GM23338 (cell line): ENCODE data around the gene RARG. TPM values are rescaled to one million over a fixed set of nuclear protein-coding genes. Genes with fewer than 3 reads are reported as not detected.

ENCODE experiments used
- ATAC-seq: fragments of 200-7000 bp; cut with Tn5 transposase; 3 replicates; pipeline ENCODE4 v1.9.1; 2020
- DNase-seq: peaks from one replicate; pipeline ENCODE4 v3.0.0-alpha.2; 2015; ENCODE audit warnings: low spot score
- H2AFZ ChIP-seq: fragments of 200-600 bp; sonication (generic); 2 replicates; pipeline ENCODE4 v1.8.0; 2016; ENCODE audit warnings: antibody characterized with exemption, mild to moderate bottlenecking, moderate library complexity
- H3F3A ChIP-seq: fragments of 200-600 bp; sonication (generic); replicated peaks from 2 replicates; pipeline ENCODE4 v1.8.0; 2017; ENCODE audit warnings: antibody characterized with exemption, mixed run types, low read depth
- H3K27ac ChIP-seq: fragments of 200-600 bp; sonication (generic); 2 replicates; pipeline ENCODE4 v1.6.1; 2016; ENCODE audit warnings: low read depth
- H3K27me3 ChIP-seq: fragments of 200-600 bp; sonication (generic); 2 replicates; pipeline ENCODE4 v1.8.0; 2016; ENCODE audit warnings: mild to moderate bottlenecking, mixed run types, moderate library complexity; ENCODE audit not compliant: insufficient read depth
- H3K36me3 ChIP-seq: fragments of 200-600 bp; sonication (generic); 2 replicates; pipeline ENCODE4 v1.8.0; 2016; ENCODE audit warnings: mild to moderate bottlenecking; ENCODE audit not compliant: insufficient read depth
- H3K4me1 ChIP-seq: fragments of 200-600 bp; sonication (generic); 2 replicates; pipeline ENCODE4 v1.8.0; 2016; ENCODE audit warnings: mild to moderate bottlenecking, moderate library complexity; ENCODE audit not compliant: insufficient read depth
- H3K4me2 ChIP-seq: fragments of 200-600 bp; sonication (generic); 2 replicates; pipeline ENCODE4 v1.7.1; 2017; ENCODE audit warnings: mixed run types
- H3K4me3 ChIP-seq: fragments of 200-600 bp; sonication (generic); 2 replicates; pipeline ENCODE4 v1.6.1; 2016; ENCODE audit warnings: mixed run types
- H3K79me2 ChIP-seq: fragments of 200-600 bp; sonication (generic); replicated peaks from 2 replicates; pipeline ENCODE4 v1.8.0; 2017; ENCODE audit warnings: mild to moderate bottlenecking; ENCODE audit not compliant: insufficient read depth
- H3K9me2 ChIP-seq: fragments of 200-600 bp; sonication (generic); 2 replicates; pipeline ENCODE4 v1.8.0; 2017; ENCODE audit not compliant: insufficient read depth
- H4K20me1 ChIP-seq: fragments of 200-600 bp; sonication (generic); replicated peaks from 2 replicates; pipeline ENCODE4 v1.8.0; 2017; ENCODE audit warnings: mild to moderate bottlenecking; ENCODE audit not compliant: insufficient read depth
- H3K27ac Mint-ChIP-seq: 2 replicates; pipeline ENCODE4 v1.8.0; 2020; ENCODE audit warnings: inconsistent platforms, mild to moderate bottlenecking, moderate library complexity, mixed read lengths
- H3K27me3 Mint-ChIP-seq: 3 replicates; pipeline ENCODE4 v1.8.0; 2022; ENCODE audit warnings: low read depth, mild to moderate bottlenecking, moderate library complexity, mixed read lengths, inconsistent platforms; ENCODE audit not compliant: insufficient read depth, poor library complexity
- H3K36me3 Mint-ChIP-seq: 3 replicates; pipeline ENCODE4 v1.8.0; 2021; ENCODE audit warnings: low read depth, mild to moderate bottlenecking, inconsistent platforms, moderate library complexity, mixed read lengths
- H3K4me1 Mint-ChIP-seq: 3 replicates; pipeline ENCODE4 v1.8.0; 2020; ENCODE audit warnings: mild to moderate bottlenecking, inconsistent platforms, mixed read lengths
- H3K4me3 Mint-ChIP-seq: 3 replicates; pipeline ENCODE4 v1.8.0; 2021; ENCODE audit warnings: moderate library complexity, mild to moderate bottlenecking, inconsistent platforms, mixed read lengths
- H3K9me3 Mint-ChIP-seq: 3 replicates; pipeline ENCODE4 v1.8.0; 2020; ENCODE audit warnings: moderate library complexity, mild to moderate bottlenecking, inconsistent platforms, mixed read lengths
- CREB1 ChIP-seq: fragments of 250-450 bp; sonication (Bioruptor Pico); IDR thresholded peaks from 2 replicates; pipeline ENCODE4 v1.5.0; 2020; ENCODE audit warnings: low read depth, mild to moderate bottlenecking, moderate library complexity
- CTCF ChIP-seq, 2 experiments: fragments of 200-600 bp in 1 of 2; sonication (generic) in 1 of 2; conservative IDR thresholded peaks; 2 replicates each; pipeline versions ENCODE4 v1.5.1 to v1.6.1; 2016 to 2017; ENCODE audit warnings: antibody characterized with exemption in 2 of 2, low read depth in 2 of 2, mild to moderate bottlenecking in 2 of 2, moderate library complexity in 1 of 2
- ETS1 ChIP-seq: IDR thresholded peaks from 2 replicates; pipeline ENCODE4 v1.6.1; 2016; ENCODE audit warnings: antibody characterized with exemption
- NANOG ChIP-seq: IDR thresholded peaks from 2 replicates; pipeline ENCODE4 v1.6.1; 2016; ENCODE audit warnings: antibody characterized with exemption, borderline replicate concordance
- POLR2AphosphoS5 ChIP-seq: IDR thresholded peaks from 2 replicates; pipeline ENCODE4 v1.6.1; 2016; ENCODE audit warnings: antibody characterized with exemption, low read depth
- REST ChIP-seq: IDR thresholded peaks from one replicate; pipeline ENCODE4 v1.6.1; 2018; ENCODE audit warnings: antibody characterized with exemption; ENCODE audit not compliant: unreplicated experiment
- STAT1 ChIP-seq: IDR thresholded peaks from one replicate; pipeline ENCODE4 v1.6.1; 2016; ENCODE audit warnings: antibody characterized with exemption; ENCODE audit not compliant: unreplicated experiment
- ZNF114 ChIP-seq: fragments of 250-450 bp; sonication (Bioruptor Pico); IDR thresholded peaks from 2 replicates; pipeline ENCODE4 v1.5.0; 2020; ENCODE audit warnings: mild to moderate bottlenecking, moderate library complexity
- ZNF331 ChIP-seq: fragments of 250-450 bp; sonication (Bioruptor Pico); IDR thresholded peaks from 2 replicates; pipeline ENCODE4 v1.5.0; 2020; ENCODE audit warnings: low read depth, mild to moderate bottlenecking, moderate library complexity
- polyA plus RNA-seq: library from polyadenylated mRNA; unstranded; fragments of >200 nt; fragmentation: Nextera tagmentation; extraction: Ambion mirVana; gene quantifications from 2 replicates; pipeline ENCODE4 v1.2.1, GENCODE V29; 2016
- total RNA-seq: library from RNA; depleted of rRNA; stranded (reverse); fragments of >200 nt; shearing (Covaris generic); gene quantifications from 2 replicates; pipeline ENCODE4 v1.2.3, GENCODE V29; 2014

RARG gene
- total and polyA plus RNA-seq, 2 experiments from 2014 or later = 18.5 to 50.2 TPM

- peak overlapping the region; percentile 62; the same call in 1 of the 2 replicates for H3K4me2 ChIP-seq
- Mint-ChIP-seq H3K4me3 (peak overlapping the region; percentile 22; the same call in 1 of the 3 replicates), H3K27ac (peak overlapping the region; percentile 51; the same call in 1 of the 2 replicates), H3K36me3 (no peaks in the 10 kb centered on the region; the same call in 2 of the 3 replicates), H3K4me1 (peaks cover 43% of the 10 kb centered on the region), H3K27me3 (peaks cover 11% of the 10 kb centered on the region), H3K9me3 (peaks cover 2% of the 10 kb centered on the region; the same call in 1 of the 3 replicates)
- no peaks in the 10 kb centered on the region for H3K27me3 ChIP-seq
- H3K79me2 ChIP-seq = no peaks in the 10 kb centered on the region
- no peak overlapping the region for H3K27ac ChIP-seq
- DNase-seq = peak; percentile 38
- H3K4me3 ChIP-seq = no peak overlapping the region
- H3F3A ChIP-seq = no peaks in the 10 kb centered on the region
- H4K20me1 ChIP-seq = no peaks in the 10 kb centered on the region
- peak; percentile 85 for ATAC-seq
- peak overlapping the region; percentile 78 for H2AFZ ChIP-seq
- no peaks in the 10 kb centered on the region for H3K9me2 ChIP-seq
- no peaks in the 10 kb centered on the region for H3K36me3 ChIP-seq
- peaks cover 28% of the 10 kb centered on the region for H3K4me1 ChIP-seq
- TF ChIP-seq ZNF331 (CRISPR knock-in tag) = no peak
- TF ChIP-seq ZNF114 (CRISPR knock-in tag) = no peak
- no peak for TF ChIP-seq NANOG
- no peak for TF ChIP-seq STAT1
- TF ChIP-seq ETS1 = no peak
- TF ChIP-seq REST = no peak
- TF ChIP-seq CREB1 = no peak
Measured at GRCh38 chr12:53241623-53242412, 9.8 kb upstream of the RARG start.

GRCh38 chr12:53239643-53240258, 7.7 kb upstream of the RARG start:
- Mint-ChIP-seq H3K27me3 (peaks cover 15% of the 10 kb centered on the region), H3K4me3 (no peak overlapping the region), H3K9me3 (no peaks in the 10 kb centered on the region)

More at GRCh38 chr12:53239643-53240258, 7.7 kb upstream of the RARG start:
- no peak overlapping the region for H3K27ac ChIP-seq
- no peak overlapping the region for H3K4me3 ChIP-seq
- H3K79me2 ChIP-seq = no peaks in the 10 kb centered on the region
- TF ChIP-seq CTCF (conservative IDR thresholded peaks at IDR 0.05; ENCODE audit: low read depth in 2 of 2) = no peak
- no peak for TF ChIP-seq REST
- no peak for TF ChIP-seq POLR2AphosphoS5
- H3K9me2 ChIP-seq = no peaks in the 10 kb centered on the region
- H3F3A ChIP-seq = 0 out of 2 replicates have a peak, but pooled peaks cover 3% of the 10 kb centered on the region
- no peak overlapping the region for H3K4me2 ChIP-seq
- no peaks in the 10 kb centered on the region for H3K27me3 ChIP-seq
- H3K4me1 ChIP-seq = peaks cover 45% of the 10 kb centered on the region
- peaks cover 59% of the 10 kb centered on the region for H3K4me1 Mint-ChIP-seq
- ATAC-seq (no peak), DNase-seq (no peak)
- H3K36me3 ChIP-seq = no peaks in the 10 kb centered on the region
- H3K36me3 Mint-ChIP-seq = no peaks in the 10 kb centered on the region; the same call in 2 of the 3 replicates
- no peaks in the 10 kb centered on the region for H4K20me1 ChIP-seq
- H3K27ac Mint-ChIP-seq = no peak overlapping the region
- no peak overlapping the region for H2AFZ ChIP-seq
